Stimulated activated CD8-positive, alpha-beta memory T cell treated with anti-CD3 and anti-CD28 coated beads, Interleukin-12 subunit alpha, Interleukin-12 subunit beta, amount 100 ng/mL, for 4 hours (primary cell): ENCODE results near the gene ANKRD37.

Source experiments
- DNase-seq: peaks from one replicate; pipeline ENCODE4 v3.0.0-alpha.2; 2020; ENCODE audit warnings: low read depth

ANKRD37 gene

DNA sequence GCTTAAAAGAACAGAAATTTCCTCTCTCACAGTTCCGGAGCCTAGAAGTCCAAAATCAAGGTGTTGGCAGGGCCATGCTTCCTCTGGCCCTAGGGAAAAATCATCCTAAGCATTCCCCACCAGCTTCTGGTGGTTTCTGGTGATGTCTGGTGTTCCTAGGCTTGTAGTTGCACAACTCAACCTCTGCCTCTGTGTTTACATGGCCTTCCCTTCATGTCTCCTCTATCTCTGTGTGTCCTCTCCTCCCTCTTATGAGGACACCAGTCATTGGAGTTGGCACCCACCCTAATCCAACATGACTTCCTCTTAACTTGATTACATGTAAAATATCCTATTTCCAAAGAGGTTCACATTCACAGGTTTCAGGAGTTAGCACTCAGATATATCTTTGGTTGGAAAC is 16.3 kb upstream of the ANKRD37 start:
- no peak for DNase-seq

GRCh38 chr4:185381288-185382196 is 15.1 kb upstream of the ANKRD37 start:
- no peak for DNase-seq

GRCh38 chr4:185382754-185383153 is 13.9 kb upstream of the ANKRD37 start:
- DNase-seq, result no peak

DNA sequence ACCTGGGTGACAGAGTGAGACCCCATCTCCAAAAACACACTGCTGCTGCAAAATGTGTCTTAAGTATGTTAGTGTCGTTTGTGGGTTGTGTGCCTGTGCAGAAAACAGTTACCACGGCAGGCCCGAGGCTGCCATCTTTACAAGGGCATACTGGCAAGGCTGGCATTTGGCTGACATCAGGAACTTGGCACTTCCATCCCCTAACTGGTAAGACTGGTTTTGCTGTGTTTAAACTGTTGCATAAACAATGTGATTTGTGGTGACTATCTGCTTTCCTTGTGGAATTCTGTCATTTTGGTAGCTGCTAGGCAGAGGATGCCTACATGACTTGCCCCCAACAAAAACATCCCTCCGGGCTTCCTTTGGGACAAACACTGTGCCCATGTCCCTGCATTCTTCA is 13.2 kb upstream of the ANKRD37 start:
- no peak for DNase-seq

GRCh38 chr4:185384061-185384460 is 12.6 kb upstream of the ANKRD37 start:
- DNase-seq, result no peak

GRCh38 chr4:185384930-185385331 is 11.7 kb upstream of the ANKRD37 start:
- DNase-seq, result no peak

GRCh38 chr4:185387957-185388356 is 8.7 kb upstream of the ANKRD37 start:
- no peak for DNase-seq

DNA sequence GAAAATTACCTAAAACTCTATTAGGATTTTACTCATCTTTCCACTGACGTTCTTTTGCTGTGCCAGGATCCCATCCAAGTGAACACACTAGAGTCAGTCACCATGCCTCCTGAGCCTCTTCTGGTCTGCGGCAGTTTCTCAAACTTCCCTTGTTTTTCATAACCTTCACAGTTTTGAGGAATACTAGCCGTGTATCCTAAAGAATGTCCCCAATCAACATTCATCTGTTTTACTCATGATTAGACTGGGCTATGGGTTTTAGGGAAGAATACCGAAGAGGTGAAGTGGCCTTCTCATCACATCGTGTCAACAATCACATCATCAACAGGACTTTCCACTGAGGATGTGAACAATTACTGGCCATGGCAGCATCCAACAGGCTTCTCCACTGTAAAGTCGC is 5.7 kb upstream of the ANKRD37 start:
- no peak for DNase-seq

DNA sequence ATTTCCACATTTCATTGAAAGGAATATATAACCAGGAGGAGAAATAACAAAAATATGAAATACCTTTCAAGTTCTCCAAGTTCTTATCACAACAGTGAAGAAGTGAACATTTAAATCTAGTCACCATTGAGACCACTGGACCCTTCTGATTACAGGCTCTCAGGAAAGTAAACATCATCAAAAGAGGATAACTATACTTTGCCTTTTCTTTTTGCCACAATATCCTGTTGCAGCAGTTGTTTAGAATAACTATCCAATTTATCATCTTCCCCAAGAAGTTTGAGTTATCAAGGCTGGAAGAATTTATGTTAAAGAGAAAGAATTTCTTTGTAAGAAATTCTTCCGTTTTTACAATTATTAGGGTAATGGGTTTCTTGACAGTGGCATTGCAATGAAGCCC is 4.5 kb upstream of the ANKRD37 start:
- no peak for DNase-seq

DNA sequence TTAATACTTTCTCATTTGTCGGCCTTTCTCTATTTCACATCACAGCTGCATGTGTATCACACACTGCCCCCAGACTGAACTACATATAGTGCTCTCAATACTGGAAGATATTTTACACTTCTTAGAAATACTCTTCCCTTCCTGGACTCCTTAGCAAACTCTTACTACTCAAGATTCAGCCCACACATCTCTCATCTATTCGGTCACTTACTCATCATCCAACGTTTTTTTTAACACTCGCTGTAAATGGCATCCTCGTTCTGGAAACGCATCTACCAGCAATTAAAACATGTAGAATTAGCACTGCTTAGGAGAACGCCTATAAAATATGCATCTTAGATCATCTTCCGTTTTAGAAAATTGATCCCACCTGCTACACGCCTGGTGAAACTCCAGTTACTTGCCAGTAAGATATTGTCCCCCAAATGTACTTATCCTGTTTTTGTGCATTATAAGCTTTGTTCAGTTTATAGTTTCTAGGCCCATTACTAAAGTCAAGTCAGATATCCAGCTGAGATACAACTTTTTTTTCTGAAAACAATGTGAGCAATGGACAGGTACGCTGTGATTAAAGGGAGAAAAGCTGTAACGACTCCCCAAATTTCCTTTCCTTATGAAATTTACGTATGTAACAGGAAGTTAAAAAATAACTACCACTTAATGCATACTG is 1.9 kb upstream of the ANKRD37 start:
- DNase-seq, result no peak

DNA sequence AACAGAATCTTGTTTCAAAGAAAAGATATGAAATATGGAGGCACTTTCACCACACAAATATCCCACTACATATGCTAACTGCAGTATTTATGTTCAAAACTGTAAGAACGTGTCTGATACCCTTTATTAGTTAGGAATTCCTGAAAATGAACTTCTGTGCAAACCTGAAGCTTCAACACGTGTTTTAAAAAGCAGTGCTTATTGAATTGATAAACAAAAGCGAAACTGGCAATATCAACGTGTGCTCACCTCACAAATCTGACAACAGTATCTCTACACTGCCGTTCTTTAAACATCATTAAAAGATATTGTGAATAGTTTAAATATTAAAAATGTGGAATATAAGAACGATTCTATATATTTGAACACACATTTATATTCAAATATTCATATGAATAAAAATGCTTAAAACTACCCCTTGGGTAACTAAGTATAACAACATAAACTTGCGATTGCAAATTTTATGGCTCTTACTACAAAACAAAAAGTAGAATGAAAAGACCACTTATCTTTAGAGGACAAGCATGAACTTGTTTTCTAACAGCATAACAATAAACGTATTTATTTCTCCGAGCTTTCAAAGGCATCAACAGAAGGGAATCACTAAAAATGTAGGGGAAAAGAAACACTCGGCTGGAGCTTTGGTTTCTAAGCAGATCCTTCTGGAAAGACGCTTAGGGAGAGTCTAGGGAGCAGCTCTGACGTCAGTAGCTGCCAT is 1.2 kb upstream of the ANKRD37 start, which contains the start of gene LRP2BP:
Gene LRP2BP, minus strand, starts transcription at position 687 of the 718 bp plus-strand sequence. CDS start 17,738 bp downstream, outside the sequence.
- no peak for DNase-seq

- DNase-seq, result peak; percentile 97
Measured at GRCh38 chr4:185395956-185396723, 501 bp upstream of the ANKRD37 start.

GRCh38 chr4:185398618-185399017 is 2.0 kb downstream of the ANKRD37 start:
- DNase-seq, result no peak

DNA sequence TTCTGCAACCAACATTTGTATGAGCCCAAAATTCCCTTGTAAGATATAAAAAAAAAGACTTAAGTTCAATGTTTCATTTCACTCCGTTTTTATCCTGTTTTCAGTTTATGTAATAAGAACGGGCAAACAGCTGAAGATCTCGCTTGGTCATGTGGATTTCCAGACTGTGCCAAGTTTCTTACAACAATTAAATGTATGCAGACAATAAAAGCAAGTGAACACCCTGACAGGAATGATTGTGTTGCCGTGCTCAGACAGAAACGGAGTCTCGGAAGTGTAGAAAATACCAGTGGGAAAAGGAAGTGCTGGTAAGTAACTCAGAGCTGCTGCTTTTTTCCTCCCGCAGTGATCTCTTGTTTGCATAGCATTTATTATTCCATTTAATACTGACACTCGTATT is 2.8 kb downstream of the ANKRD37 start:
- no peak for DNase-seq

- no peak for DNase-seq
Measured at GRCh38 chr4:185404031-185404430, 7.4 kb downstream of the ANKRD37 start.

DNA sequence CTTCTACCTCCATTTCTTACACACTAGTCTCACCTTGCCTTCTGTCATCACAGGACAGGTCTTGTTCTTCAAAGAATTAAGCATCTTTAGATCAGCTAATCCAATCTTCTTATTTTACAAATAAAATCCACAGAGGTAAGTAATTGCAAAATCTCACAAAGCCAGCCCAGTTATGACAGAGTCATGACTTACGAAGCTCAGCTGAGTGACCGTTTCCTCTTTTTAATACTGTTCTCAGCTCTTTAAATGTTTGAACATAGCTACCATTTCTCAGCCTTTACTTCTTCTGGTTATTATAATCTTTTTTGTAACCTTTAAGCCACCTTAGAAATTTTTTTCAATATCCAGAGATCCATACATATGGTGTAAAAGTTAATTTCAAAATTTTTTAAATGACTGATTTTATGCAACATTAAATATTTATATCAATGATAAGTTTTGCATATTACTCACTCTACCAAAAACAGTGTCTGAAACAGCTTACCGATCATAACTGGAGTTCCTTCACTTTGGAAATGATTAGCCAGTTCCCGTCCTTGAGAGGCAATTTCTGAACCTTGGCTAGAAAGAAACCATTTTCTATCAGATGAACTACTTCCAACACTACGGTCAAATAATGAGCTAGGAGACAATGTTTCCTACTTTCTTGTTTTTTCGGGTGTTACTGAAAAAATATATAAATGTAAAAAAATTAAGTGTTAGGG is 8.8 kb downstream of the ANKRD37 start:
- no peak for DNase-seq

GRCh38 chr4:185408432-185408831 is 11.8 kb downstream of the ANKRD37 start:
- DNase-seq, result no peak

GRCh38 chr4:185411849-185412248 is 15.2 kb downstream of the ANKRD37 start:
- DNase-seq, result no peak

- DNase-seq, result no peak
Measured at GRCh38 chr4:185412412-185412811, 15.8 kb downstream of the ANKRD37 start.

GRCh38 chr4:185416955-185417354 is 20.3 kb downstream of the ANKRD37 start:
- DNase-seq, result no peak
